NCI-H2227 treated with DMSO at 0.1 percent for 48 hours (cell line): ENCODE data around the gene FNDC11.

Source experiments
- DNase-seq: peaks from one replicate; lab custom pipeline; 2025; lab: John Stamatoyannopoulos, UW

Gene FNDC11

DNA sequence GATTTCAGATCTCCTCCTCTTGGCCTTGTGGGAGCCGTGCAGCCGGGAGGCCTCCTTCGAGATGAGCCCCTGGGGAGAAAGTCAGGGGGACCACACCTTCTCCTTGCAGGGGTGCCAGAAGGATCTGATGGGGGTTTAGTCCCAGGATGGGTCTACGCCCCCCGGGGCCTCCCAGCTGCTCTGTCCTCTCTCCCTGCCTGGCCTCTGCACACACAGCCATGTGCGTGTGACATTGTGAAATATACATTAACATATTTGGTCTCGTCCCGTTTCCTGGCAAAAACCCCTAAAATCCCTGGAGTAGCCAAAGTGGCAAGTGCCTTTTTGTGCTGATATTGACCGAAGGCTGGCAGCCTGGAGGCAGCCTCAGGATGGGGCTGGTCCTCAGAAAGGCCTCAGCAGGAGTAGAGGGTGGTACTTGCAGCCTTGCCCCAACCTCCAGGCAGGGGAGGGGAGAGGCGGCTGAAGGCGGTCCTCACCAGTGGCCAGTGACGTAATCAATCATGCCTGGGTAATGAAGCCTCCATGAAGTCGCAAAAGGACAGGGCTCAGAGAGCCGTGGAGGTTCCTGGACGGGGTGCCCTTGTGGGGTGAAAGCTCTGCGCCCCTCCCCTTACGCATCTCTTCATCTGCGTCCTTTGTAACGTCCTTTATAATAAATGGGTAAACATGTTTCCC is 25.2 kb downstream of the FNDC11 start:
- DNase-seq, result no peak

DNA sequence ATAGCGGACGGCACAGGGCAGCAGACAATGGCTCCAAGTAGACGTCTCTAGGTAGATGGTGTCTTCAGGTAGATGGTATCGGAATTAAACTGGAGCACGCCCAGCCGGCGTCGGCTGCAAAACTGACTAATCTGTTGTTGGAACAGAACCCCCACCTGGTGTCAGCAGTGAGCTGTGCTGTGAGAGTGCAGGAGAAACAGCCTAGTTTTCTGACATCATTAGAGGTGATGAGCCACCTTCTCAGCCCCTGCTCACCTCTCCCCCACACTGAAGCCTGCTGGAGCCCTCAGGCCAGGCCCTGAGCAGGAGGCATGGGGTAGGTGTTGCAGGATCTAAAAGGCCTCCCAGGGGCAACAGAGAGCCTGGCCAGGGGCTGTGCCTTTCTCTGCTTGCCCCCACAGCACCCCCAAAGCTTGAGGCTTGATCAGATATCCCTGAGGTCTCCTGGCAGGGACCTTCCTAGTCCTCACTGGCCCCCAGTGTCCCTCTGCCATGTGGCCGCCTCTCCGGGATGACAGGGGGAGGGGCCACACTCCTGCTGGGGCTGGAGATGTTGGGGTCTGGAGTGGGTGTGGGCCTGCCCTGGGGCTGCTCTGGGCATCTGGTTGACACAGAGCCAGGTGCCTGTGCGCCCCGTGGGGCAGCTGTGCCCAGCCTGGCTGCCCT is 27.0 kb downstream of the FNDC11 start:
- no peak for DNase-seq

DNA sequence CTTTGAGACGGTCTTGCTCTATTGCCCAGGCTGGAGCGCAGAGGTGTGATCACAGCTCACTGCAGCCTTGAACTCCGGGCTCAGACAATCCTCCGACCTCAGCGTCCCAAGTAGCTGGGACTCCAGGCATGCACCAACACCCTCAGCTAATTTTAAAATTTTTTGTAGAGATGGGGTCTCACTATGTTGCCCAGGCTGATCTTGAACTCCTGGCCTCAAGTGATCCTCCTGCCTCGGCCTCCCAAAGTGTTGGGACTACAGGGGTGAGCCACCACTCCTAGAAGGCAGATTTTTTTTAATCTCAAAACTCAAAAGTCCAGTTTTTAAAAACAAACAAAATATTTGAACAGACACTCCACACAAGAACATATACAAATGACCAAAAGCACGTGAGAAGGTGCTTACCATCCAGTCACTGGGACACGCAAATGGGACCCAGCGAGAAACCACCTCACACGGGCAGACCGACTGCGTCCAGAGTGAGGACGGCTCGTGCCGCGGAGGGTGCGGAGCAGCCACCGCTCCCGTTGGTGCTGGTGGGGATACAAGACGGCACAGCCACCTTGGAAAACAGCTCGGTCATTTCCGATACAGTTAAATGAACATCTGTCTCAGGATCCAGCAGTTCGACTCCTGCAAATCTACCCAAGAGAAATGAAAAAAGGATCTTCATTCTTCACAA is 28.6 kb downstream of the FNDC11 start:
- DNase-seq, result no peak

DNA sequence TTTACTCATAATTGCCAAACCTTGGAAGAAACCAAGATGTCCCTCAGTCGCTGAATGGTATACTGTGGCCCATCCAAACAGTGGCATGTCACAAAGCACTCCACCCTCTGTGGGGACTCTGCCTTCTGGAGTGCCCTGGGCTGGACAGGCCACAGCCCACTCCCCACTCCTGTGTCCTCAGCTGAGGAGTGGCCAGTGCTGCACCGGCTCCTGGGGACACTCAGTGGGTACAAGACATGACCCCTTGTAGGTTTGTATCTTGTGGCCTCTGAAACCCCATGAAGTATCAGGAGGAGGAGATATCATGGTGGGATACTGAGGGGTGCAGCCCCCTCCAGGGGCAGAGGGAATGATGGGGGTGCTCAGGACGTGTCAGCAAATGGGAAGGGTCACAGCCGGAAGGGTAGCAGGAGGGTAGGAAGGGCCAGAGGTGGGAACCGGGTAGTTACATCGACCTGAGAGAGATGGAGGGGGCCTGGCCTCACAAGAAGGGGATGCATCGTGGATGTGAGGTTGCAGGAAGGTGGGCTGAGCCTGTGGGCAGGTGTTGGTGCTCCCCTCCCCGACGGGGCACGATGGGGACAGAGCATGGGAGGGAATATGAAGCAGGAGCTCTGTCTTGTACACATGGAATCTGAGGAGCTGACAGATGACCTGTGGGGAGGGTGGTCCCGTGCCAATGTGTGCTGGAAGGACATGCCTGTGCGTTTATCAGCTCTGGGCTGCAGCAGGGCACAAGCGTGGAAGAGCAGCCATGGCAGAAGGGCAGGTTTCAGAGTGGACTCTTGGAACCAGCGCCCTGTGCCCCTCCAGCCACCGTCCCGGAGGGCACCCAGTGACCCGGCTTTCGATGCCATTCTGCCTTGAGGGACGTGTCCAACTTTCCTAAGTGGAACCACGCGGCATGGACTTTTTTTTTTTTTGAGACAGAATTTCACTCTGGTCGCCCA is 31.9 kb downstream of the FNDC11 start:
- DNase-seq, result no peak

DNA sequence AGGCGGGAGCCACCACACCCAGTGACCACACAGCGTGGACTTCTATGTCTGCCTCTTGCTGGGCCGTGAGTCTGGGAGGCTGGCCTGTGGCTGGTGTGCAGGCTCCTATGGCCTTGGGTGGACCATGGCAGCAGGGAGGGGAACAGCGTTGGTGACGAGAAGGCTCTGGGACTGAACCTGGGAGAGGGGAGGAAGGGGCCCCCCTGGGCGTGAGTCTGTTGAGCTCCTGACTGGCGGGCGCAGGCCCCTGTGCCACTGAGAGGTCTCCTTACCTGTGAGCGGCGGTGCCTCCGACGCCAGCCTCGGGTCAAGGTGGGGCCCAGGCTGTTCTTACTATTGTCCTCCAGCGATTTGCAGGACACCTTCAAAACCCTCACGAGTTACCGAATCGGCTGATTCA is 32.8 kb downstream of the FNDC11 start:
- no peak for DNase-seq

DNA sequence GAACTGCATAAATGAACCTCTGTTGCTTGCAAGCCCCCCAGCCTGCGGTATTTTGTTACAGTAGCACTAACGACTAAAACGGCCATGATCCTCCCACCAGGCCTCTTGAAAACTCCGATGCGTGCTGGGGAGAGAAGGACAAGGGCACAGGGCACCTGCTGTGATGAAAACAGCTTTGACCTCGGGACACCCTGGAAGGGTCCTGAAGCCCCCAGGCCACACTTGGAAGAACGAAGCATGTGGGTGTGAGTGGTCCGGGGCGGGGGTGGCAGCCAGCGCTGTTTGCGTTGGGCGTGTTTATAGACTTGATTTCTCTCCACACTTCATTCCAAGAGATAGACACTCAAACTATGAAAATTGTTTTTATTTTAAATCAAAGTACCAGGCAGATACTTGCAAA is 33.3 kb downstream of the FNDC11 start:
- DNase-seq, result no peak

DNA sequence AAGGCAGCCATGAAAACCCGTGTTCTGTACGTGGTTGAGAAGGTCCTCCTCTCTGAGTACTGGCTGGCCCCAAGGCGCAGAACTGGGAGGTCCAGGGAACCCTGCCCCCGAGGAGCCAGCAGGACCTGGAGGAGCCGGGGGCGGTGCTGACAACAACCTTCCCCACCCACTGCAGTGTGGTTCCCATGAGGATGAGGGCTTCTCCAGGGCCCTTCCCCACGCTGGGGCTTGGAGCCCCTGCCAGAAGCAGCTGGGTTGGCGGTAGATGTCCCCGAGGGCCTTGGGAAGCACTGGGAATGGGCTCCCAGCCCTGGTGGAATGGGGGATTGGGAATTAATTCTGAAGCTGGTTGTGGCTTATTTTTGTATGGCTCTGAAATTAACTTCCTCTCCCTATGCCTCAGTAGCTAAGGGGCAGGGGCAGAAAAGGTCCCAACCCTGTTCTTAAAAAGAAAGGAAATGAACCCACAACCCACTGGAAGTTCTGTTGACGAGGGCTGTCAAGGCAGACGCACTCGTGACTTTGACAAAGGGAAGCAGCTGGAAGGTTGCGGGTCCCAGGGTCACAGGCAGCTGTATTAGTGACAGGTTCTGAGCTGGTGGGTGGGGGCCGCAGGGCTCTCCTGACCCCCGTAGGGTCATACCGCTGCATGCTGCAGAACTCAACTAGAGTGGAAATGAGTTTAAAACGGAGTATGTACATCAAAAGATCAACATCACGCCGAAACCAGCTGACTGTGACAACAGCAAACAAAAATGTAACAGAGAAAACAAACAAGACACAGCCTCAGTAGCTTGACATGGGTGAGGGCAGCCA is 34.0 kb downstream of the FNDC11 start:
- DNase-seq, result no peak

DNA sequence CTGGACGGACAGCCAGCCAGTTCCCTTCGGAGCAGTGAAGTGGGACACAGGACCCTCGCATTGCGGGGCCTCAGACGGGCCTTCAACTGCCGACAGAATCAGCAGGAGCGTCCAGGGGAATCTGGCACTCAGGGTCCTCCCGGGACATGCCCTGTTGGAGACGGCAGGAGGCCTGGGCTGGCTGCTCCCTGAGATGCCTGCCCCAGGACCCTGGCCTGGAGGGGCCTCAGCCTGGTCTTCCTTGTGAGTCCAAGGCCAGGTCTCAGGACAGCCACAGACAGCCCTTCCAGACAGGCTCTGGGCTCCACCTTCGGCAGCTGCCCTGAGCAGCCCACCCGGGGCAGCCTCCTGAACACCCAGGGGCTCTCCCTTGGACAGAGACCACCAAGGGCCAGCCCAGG is 34.7 kb downstream of the FNDC11 start:
- DNase-seq, result no peak

DNA sequence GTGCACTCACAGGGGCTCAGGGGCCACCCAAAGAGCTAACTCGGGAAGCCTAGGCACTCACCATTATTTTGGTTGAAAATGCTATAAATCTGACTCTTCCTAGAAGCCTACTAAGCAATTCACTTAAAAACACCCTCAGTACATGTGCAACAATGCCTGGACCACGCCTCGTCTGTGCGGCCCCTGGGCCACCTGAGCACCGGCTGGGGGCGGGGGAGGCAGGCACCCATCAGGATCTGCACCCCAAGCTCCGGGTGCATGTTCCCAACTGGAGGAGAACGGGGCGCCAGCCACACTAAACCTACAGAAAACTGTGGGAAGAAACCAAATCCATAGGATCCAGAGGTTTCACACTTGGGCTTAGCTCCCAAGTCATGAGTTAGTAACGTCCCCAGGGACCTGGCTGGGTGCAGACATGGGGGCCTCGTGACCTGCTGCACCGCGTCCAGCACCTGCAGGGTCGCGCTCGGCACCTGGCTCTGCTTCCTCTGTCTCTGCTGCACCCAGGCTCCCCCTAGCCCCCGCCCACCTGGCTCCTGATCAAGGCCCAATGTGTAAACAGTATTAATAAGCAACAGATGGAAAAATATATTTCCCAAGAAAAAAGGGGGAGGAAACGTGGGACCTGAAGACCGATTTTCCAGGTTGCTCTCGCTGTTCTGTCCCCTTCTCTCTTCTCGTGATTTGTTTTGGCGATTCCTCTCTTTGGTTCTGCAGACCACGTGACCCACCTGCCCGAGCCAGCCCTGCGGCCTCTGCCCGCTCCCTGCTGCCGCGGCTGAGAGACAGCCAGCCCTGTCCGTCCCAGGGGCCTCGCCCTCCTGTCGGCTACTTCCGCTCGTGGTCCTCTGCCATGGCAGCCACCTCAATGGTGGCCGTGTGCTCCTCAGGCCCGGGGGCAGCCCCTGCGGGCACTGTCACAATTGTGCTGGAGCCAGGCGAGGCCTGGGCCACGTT is 35.6 kb downstream of the FNDC11 start:
- no peak for DNase-seq

DNA sequence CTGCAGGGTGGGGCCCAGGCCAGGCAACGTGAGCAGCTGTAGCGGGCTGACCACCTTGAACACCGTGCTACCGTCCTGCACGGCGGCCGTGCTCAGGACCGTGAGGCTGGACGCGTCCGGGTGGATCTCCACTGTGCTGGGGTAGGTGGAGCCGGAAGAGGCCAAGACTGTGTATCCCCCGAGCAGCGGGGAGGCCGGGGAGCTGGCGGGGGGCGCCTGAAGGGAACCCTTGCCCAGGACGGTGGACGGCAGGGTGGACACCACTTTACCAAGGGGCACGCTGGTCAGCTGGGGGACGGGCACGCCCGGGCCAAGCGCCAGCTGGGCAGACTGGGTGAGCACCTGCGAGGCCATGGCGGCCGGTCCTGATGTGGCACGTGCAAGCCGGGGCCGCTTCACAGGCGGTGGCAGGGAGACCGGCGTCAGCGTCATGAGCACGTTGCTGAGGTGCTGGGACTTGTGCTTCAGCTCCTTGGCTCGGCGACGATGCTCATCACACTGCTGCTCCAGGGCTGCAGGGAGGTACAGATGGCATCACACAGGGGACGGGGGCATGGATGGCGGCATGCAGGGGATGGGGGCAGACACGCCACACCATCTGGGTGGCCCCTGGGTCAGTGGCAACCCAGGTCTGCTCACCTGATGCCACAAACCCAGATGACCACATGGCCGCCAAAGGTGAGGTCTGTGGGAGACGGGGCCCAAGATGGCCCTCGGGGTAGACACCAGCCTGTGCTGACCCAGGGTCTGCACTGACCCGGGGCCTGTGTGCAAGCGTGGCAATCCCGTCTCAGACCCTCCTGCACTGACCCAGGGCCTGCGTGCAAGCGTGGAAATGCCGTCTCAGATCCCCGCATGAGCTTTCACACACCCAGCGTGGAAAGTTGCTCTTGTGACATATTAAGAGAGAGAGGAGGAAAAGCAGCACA is 36.5 kb downstream of the FNDC11 start:
- no peak for DNase-seq

DNA sequence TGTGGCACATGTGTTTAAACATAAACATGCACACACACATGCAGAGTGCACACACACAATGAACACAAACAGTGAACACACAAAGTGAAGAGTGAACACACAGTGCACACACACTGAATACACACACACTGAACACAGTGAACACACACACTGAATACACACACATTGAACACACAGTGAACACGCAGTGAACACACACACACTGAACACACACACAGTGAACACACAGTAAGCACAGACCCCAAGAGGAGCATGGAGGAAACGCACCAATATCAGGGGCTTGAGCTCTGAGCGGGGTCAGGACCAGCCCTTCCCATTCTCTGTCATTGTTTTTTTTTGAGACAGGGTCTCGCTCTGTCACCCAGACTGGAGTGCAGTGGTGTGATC is 37.2 kb downstream of the FNDC11 start:
- no peak for DNase-seq

DNA sequence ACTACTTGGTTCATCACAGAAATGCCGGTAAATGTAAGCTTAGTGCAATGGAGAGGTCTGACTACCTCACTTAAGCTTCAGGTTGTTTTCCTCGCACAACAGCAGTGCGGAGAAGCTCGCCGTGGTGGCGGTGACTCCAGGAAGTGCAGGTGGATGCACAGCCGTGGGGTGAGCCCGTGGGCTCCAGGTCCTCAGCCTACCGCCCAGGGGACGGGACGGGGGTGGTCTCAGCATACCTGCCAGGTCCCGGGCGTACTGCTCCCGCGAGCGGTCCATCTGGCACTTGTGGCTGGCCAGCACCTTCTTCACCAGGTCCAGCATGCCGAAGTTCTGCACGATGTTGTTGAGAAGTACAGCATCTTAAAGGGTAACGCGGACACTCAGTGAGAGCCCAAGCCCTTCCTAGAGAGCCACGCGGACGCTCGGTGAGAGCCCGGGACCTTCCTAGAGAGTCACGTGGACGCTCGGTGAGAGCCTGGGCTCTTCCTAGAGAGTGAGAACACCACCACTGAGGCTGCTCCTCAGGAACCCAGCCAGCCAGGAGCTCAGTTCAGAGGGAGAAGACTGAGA is 37.9 kb downstream of the FNDC11 start:
- no peak for DNase-seq

DNA sequence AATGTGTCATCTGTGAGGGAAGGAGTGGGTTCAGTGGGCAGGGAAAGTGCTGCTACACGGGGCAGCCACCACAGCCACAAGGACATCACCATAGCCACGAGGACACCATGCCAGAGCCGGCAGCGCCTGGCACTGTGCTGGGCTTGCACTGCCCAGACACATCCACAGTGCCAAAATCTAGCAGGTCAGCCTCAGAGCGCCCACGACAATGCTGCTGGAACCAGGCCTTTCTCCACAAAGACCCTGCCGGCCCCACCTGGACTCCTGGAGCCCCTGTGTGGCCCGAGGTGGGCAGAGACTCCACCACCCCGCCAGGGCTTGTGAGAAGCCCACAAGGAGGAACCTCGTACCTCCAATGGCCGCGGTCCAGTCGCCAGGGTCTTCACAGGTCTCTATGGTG is 38.7 kb downstream of the FNDC11 start:
- no peak for DNase-seq

DNA sequence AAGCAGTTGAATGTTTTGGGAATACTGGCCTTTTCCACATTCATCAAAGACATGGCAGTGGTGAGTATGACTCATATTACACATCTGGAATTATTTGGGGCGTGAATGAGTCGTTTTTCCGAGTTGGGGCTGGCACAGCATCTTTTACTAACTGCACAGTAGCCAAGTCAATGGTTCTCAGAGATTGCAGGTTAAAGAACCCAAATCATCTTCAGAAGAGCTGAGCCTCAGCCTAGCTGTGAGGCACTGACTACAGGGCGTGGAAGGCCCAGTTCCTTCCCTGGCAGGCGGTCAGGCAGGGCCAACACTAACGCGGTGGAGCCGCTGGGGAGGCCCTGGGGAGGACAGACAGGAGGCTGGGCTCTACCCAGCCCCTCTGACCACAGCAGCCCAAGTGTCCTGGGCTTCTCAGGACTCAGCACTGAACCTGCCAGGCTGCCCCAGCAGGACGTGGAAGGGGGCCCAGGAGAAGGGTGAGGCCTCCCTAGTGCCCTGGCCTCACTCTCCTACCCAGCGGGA is 40.1 kb downstream of the FNDC11 start:
- no peak for DNase-seq

DNA sequence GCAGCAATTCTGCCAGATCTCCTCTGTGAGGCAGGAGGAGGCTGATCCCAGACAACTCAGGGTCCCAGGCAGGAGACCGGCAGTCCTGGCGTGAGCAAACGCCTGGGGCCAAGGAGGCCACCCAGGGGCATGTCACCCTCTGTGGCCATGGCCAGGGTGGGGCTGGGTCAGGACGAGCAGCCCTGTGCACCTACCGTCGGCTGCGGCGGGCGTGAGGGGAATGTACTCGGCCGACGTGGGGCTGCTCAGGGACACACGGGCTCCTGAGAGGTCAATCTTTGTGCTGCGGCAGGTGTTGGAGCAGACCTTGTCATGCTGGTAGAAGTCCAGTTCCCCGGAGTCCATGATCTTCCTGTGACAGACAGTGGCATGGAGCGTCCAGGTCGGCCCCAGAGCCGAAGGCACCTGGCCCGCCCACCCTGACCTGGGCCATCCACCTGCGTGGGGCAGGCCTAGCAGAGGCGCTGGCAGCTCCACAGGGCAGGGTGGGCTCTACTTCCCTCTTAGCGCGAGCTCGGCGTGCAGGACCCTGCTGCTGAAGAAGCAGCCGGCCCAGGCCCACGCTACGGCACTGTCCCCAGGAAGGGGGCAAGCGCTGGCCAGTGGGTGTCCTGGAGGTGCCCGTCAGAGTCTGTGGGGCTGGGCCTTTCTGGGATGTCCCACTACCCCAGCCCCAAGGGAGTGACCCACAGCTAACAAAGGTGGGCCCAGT is 41.6 kb downstream of the FNDC11 start:
- no peak for DNase-seq

DNA sequence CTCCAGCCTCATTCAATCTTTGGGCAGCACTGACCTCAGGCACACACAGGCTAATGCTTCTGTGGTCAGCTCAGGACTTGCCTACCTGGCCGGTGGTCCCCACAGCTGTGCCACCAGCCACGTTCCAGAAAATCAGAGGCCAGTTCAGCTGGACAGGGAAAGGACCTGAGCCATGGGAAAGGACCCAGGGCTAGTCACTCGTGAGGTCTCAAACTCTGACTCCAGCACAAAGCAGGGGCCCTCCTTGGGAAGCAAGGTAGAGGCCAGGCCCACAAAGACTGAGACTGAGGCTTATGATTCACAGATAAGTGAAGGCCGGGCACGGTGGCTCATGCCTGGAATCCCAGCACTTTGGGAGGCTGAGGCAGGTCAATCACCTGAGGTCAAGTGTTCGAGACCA is 42.5 kb downstream of the FNDC11 start:
- no peak for DNase-seq

DNA sequence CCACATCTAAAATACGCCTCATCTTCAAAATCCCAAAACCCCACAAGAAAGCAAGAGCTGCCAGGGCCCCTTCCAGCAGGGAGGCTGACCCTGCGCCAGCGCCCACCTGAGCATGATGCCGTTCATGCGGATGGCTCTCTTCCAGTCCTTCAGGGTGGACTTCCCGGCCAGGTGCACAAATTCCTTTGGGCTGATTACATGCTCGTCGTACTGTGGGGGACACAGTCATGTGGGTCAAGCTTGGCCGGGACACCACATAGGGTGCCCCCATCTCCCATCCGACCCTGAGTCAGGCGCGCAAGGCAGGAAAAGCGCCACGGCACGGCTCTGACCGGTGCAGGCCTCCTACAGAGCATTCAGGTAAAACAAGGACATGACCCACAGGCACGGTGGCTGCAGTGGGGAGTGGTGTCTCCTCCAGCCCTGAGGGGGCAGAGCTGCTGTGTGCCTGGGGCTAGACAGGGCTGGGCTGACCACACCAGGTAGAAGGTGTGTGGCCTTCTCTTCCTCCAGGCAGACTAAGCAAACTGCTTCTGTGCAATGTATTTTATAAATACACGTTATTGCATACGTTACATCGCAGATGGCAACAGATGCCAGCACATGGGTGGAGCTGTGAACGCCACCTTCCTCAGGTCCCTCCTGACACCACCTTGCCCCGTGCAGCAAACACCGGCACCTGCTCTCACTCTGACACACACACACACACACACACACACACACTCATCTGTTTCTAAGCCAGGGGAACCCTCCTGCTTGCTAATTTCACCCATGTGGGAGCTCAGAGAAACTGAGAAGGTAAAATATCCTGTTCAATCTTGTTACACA is 43.9 kb downstream of the FNDC11 start:
- DNase-seq, result no peak
